Activated CD4-positive, alpha-beta memory T cell treated with anti-CD3 and anti-CD28 coated beads for 36 hours (primary cell): ENCODE results near the gene DLGAP4. TPM values are rescaled to one million over a fixed set of nuclear protein-coding genes. Genes with fewer than 3 reads are reported as not detected.

Experiments
- CTCF ChIA-PET: fragments of 350-600 bp; sonication (Branson Sonifier 250); formaldehyde crosslinking; loops from one replicate; lab custom pipeline; 2021; ENCODE audit warnings: antibody characterized with exemption, inconsistent platforms; lab: Charles Lee
- POLR2A ChIA-PET: fragments of 350-600 bp; sonication (Branson Sonifier 250); formaldehyde crosslinking; loops from one replicate; lab custom pipeline; 2021; ENCODE audit warnings: antibody characterized with exemption; lab: Charles Lee
- DNase-seq: peaks from one replicate; pipeline ENCODE4 v3.0.0-alpha.2; 2020
- H3K27ac Mint-ChIP-seq: one replicate; pipeline ENCODE4 v1.8.0; 2021; ENCODE audit warnings: mixed read lengths
- H3K27me3 Mint-ChIP-seq: one replicate; pipeline ENCODE4 v1.8.0; 2021; ENCODE audit warnings: mixed read lengths
- H3K36me3 Mint-ChIP-seq: one replicate; pipeline ENCODE4 v1.8.0; 2021; ENCODE audit warnings: mixed read lengths
- H3K4me1 Mint-ChIP-seq: one replicate; pipeline ENCODE4 v1.8.0; 2021; ENCODE audit warnings: low read depth, mixed read lengths
- H3K4me3 Mint-ChIP-seq: one replicate; pipeline ENCODE4 v1.8.0; 2021; ENCODE audit warnings: mild to moderate bottlenecking, mixed read lengths
- H3K9me3 Mint-ChIP-seq: one replicate; pipeline ENCODE4 v1.8.0; 2021; ENCODE audit warnings: mixed read lengths
- intact Hi-C: fragments of 100-400 bp; cut with micrococcal nuclease; formaldehyde crosslinking; loops from one replicate; pipeline ENCODE4 v1.15.1; 2023
- total RNA-seq, 2 experiments: library from RNA; stranded (reverse); gene quantifications; one replicate each; pipeline ENCODE4 v1.2.3, GENCODE V29; 2021

DLGAP4 gene
- total RNA-seq, 2 experiments from 2014 or later: 18.5 to 18.8 TPM

GRCh38 chr20:36342331-36343120 lies 36.4 kb downstream of the DLGAP4 start:
- intact Hi-C loops: no loop called here
- Mint-ChIP-seq H3K4me1 (no peaks in the 10 kb centered on the region), H3K9me3 (no peaks in the 10 kb centered on the region), H3K4me3 (no peak overlapping the region), H3K27me3 (peaks cover 10% of the 10 kb centered on the region), H3K27ac (no peak overlapping the region), H3K36me3 (no peaks in the 10 kb centered on the region)
- POLR2A ChIA-PET: no interaction called here
- CTCF ChIA-PET: interaction anchor here (0.9 kb wide), 1 partner anchor 69 kb away, joined by 3 read pairs; no protein-coding TSS in a partner anchor
- DNase-seq: no peak

DNA sequence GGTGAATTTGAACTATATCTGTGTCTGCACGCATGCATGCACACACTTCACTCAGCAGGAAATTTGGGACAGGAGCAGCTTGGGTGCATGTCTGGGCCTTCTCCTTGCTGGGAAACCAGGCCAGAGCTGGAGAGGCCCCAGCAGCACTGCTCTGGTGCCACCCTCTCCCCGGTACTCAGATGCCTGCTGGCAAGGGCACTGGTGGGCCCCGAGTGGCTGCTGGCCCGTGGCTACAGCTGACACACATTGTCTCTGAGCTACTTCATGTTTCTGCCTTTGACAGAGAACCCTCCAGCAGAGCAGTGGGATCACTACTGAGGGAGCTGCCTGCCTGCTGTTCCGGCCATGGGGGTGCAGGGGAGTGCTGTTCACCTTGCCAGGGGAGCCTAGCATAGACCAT lies 37.5 kb downstream of the DLGAP4 start:
- Mint-ChIP-seq H3K4me3 (no peak overlapping the region), H3K9me3 (no peaks in the 10 kb centered on the region), H3K27ac (no peak overlapping the region), H3K27me3 (peaks cover 10% of the 10 kb centered on the region), H3K36me3 (no peaks in the 10 kb centered on the region), H3K4me1 (no peaks in the 10 kb centered on the region)
- POLR2A ChIA-PET: no interaction called here
- CTCF ChIA-PET: interaction anchor here (0.9 to 1.1 kb wide), 2 partner anchors 71 to 144 kb away, joined by 3 read pairs; no protein-coding TSS in a partner anchor
- no peak for DNase-seq
- intact Hi-C loops: no loop called here

- POLR2A ChIA-PET: no interaction called here
- no peaks in the 10 kb centered on the region for H3K4me1 Mint-ChIP-seq
- CTCF ChIA-PET: interaction anchor here (1.0 kb wide), 1 partner anchor 142 kb away, joined by 3 read pairs; no protein-coding TSS in a partner anchor
- H3K9me3 Mint-ChIP-seq: no peaks in the 10 kb centered on the region
- no peaks in the 10 kb centered on the region for H3K36me3 Mint-ChIP-seq
- intact Hi-C loops: no loop called here
- H3K27ac Mint-ChIP-seq: no peak overlapping the region
- peak; percentile 42 for DNase-seq
- H3K4me3 Mint-ChIP-seq: no peak overlapping the region
- peaks cover 6% of the 10 kb centered on the region for H3K27me3 Mint-ChIP-seq
These were observed 38.5 kb downstream of the DLGAP4 start for GRCh38 chr20:36344517-36345132.

GRCh38 chr20:36346256-36346655 lies 40.1 kb downstream of the DLGAP4 start:
- POLR2A ChIA-PET: no interaction called here
- CTCF ChIA-PET: no interaction called here
- H3K9me3 Mint-ChIP-seq: no peaks in the 10 kb centered on the region
- H3K27me3 Mint-ChIP-seq: peaks cover 2% of the 10 kb centered on the region
- H3K4me3 Mint-ChIP-seq: no peak overlapping the region
- H3K36me3 Mint-ChIP-seq: no peaks in the 10 kb centered on the region
- H3K4me1 Mint-ChIP-seq: no peaks in the 10 kb centered on the region
- no peak overlapping the region for H3K27ac Mint-ChIP-seq
- DNase-seq: no peak
- intact Hi-C loops: no loop called here

GRCh38 chr20:36349384-36350170 lies 43.4 kb downstream of the DLGAP4 start:
- no peak for DNase-seq
- H3K4me3 Mint-ChIP-seq: no peak overlapping the region
- H3K4me1 Mint-ChIP-seq: no peaks in the 10 kb centered on the region
- ChIA-PET CTCF (no interaction called here), POLR2A (no interaction called here)
- H3K27ac Mint-ChIP-seq: no peak overlapping the region
- H3K27me3 Mint-ChIP-seq: peaks cover 4% of the 10 kb centered on the region
- intact Hi-C loops: no loop called here
- no peaks in the 10 kb centered on the region for H3K36me3 Mint-ChIP-seq
- no peaks in the 10 kb centered on the region for H3K9me3 Mint-ChIP-seq

GRCh38 chr20:36350439-36350838 lies 44.3 kb downstream of the DLGAP4 start:
- ChIA-PET CTCF (no interaction called here), POLR2A (no interaction called here)
- H3K27me3 Mint-ChIP-seq: peaks cover 4% of the 10 kb centered on the region
- intact Hi-C loops: no loop called here
- no peak overlapping the region for H3K27ac Mint-ChIP-seq
- H3K4me1 Mint-ChIP-seq: no peaks in the 10 kb centered on the region
- H3K9me3 Mint-ChIP-seq: no peaks in the 10 kb centered on the region
- no peak overlapping the region for H3K4me3 Mint-ChIP-seq
- no peaks in the 10 kb centered on the region for H3K36me3 Mint-ChIP-seq
- DNase-seq: no peak

- Mint-ChIP-seq H3K4me3 (no peak overlapping the region), H3K4me1 (no peaks in the 10 kb centered on the region), H3K36me3 (no peaks in the 10 kb centered on the region), H3K27ac (no peak overlapping the region), H3K27me3 (peaks cover 4% of the 10 kb centered on the region), H3K9me3 (no peaks in the 10 kb centered on the region)
- ChIA-PET POLR2A (no interaction called here), CTCF (no interaction called here)
- no peak for DNase-seq
- intact Hi-C loops: no loop called here
These were observed 45.8 kb downstream of the DLGAP4 start for GRCh38 chr20:36351937-36352336.

- H3K9me3 Mint-ChIP-seq: no peaks in the 10 kb centered on the region
- H3K4me3 Mint-ChIP-seq: no peak overlapping the region
- ChIA-PET CTCF (no interaction called here), POLR2A (no interaction called here)
- no peaks in the 10 kb centered on the region for H3K36me3 Mint-ChIP-seq
- intact Hi-C loops: no loop called here
- DNase-seq: no peak
- no peaks in the 10 kb centered on the region for H3K4me1 Mint-ChIP-seq
- peaks cover 9% of the 10 kb centered on the region for H3K27me3 Mint-ChIP-seq
- no peak overlapping the region for H3K27ac Mint-ChIP-seq
These were observed 46.9 kb downstream of the DLGAP4 start for GRCh38 chr20:36352843-36353553.

GRCh38 chr20:36353740-36354139 lies 47.6 kb downstream of the DLGAP4 start:
- H3K9me3 Mint-ChIP-seq: no peaks in the 10 kb centered on the region
- CTCF ChIA-PET: no interaction called here
- H3K4me3 Mint-ChIP-seq: no peak overlapping the region
- no peak overlapping the region for H3K27ac Mint-ChIP-seq
- POLR2A ChIA-PET: no interaction called here
- intact Hi-C loops: no loop called here
- no peaks in the 10 kb centered on the region for H3K4me1 Mint-ChIP-seq
- H3K27me3 Mint-ChIP-seq: peaks cover 9% of the 10 kb centered on the region
- H3K36me3 Mint-ChIP-seq: no peaks in the 10 kb centered on the region
- no peak for DNase-seq

DNA sequence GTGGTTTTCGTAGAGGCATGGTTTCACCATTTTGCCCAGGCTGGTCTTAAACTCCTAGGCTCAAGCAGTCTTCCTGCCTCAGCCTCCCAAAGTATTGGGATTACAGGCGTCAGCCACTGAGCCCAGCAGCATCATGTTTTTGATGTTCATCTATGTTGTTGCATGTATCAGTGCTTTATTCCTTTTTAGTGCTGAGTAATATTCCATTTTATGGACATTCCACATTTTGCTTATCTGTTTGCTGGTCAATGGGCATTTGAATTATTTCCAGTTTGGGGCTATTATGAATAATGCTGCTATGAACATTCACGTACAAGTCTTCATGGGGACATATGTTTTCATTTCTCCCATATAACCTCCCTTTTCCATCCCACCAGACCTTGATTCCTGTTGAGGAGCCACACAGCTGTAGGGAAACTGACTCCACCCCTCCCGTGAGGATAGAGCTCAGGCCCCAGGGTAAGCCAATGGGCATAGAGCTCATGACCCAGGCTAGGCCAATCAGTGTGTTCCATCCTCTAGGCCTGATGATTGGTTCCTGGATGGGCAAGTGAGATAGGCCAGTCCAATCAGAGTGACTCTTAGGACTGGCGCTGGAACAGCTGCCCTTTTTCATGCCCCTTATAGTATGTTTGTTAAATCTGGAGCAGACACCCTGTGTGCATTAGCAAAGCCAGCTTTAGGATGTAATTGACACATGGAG lies 49.5 kb downstream of the DLGAP4 start:
- DNase-seq: no peak
- POLR2A ChIA-PET: no interaction called here
- H3K36me3 Mint-ChIP-seq: no peaks in the 10 kb centered on the region
- no peaks in the 10 kb centered on the region for H3K9me3 Mint-ChIP-seq
- no peak overlapping the region for H3K27ac Mint-ChIP-seq
- CTCF ChIA-PET: no interaction called here
- H3K4me3 Mint-ChIP-seq: no peak overlapping the region
- H3K4me1 Mint-ChIP-seq: no peaks in the 10 kb centered on the region
- H3K27me3 Mint-ChIP-seq: peaks cover 9% of the 10 kb centered on the region
- intact Hi-C loops: no loop called here

DNA sequence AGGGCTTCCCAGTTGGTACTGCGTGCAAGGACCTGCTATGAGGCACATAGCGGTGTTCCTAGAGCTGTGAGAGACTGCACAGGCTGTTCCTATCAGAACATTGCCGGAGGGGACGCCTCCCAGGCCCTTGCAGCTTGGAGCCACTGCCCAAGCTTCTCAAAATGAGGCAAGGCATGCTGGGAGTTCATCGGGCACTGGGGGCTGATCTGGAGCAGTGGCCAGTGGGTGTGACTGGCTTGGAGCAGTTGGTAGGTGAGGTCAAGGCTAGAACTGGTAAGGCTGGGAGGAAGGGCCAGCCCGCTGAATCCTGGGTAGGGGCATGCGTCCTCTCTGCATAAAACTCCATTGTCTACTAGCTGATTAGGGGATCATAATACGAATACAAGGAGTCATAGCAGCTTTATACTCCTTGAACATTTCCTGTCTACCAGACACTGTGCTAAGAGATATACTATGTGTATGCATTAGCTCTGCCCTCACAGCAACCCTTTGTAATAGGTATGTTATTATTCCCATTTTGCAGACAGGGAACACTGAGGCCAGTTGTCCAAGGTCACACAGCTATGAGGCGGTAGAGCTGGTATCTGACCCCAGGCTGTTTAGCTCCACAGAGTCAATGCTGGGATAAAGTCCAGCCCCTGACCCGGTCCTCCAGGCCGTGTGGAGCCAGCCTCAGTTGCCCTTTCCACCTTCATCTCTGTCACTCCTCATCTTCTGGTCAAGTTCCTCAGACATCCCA lies 53.7 kb downstream of the DLGAP4 start:
- peaks cover 5% of the 10 kb centered on the region for H3K27me3 Mint-ChIP-seq
- H3K9me3 Mint-ChIP-seq: no peaks in the 10 kb centered on the region
- intact Hi-C loops: no loop called here
- no peaks in the 10 kb centered on the region for H3K4me1 Mint-ChIP-seq
- DNase-seq: no peak
- no peaks in the 10 kb centered on the region for H3K36me3 Mint-ChIP-seq
- CTCF ChIA-PET: no interaction called here
- no peak overlapping the region for H3K4me3 Mint-ChIP-seq
- no peak overlapping the region for H3K27ac Mint-ChIP-seq
- POLR2A ChIA-PET: no interaction called here
